SK-N-SH treated with all-trans-retinoic acid at 6 μM for 48 hours (cell line): ENCODE data around the gene CACNA1D.

Source experiments
- ZFP30 ChIP-seq: fragments of 450-650 bp; formaldehyde crosslinking; IDR thresholded peaks from 2 replicates; pipeline ENCODE4 v1.5.0; 2022; ENCODE audit warnings: mild to moderate bottlenecking, moderate library complexity
- TF ChIP-seq, protein P1 (sequence below): fragments of 250-450 bp; sonication (Bioruptor Pico); IDR thresholded peaks from 2 replicates; pipeline ENCODE4 v1.5.1; 2021; ENCODE audit warnings: mild to moderate bottlenecking, moderate library complexity

DNA sequence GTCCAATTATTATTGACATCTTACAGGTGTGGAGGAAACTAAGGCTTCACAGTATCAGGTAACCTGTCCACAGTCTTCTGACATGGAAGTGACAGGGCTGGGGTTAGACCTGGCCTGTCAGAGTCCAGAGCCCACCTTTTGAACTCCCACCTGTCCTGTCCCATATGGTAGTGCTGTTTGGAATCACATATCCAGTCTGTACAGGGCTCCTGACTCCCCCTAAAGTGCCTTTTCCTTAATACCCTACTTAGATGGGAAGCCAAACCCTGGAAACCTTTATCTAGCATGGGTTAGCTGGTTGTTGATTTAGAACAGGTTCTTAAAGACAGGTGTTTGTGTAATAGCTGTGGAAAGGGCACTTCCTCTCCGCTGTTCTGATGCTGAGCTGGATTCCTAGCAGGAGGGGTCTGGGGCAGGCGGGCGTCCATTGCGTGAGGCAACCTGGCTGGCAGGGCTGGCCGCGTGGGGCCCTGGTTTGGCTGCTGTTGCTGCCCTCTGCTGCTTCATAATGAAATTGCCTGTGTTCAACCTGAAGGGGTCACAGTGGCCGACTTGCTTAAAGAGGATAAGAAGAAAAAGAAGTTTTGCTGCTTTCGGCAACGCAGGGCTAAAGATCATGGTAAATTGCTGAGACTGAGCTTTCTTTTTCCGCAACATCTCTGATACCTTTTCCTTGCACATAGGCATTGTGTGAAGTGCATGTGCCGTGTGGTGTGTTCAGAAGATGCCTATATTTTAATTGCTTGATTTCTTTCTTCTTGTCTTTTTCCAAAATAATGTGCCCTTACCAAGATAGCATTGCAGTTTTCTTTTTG is 215.7 kb downstream of the CACNA1D start:
- TF ChIP-seq, protein P1, sequence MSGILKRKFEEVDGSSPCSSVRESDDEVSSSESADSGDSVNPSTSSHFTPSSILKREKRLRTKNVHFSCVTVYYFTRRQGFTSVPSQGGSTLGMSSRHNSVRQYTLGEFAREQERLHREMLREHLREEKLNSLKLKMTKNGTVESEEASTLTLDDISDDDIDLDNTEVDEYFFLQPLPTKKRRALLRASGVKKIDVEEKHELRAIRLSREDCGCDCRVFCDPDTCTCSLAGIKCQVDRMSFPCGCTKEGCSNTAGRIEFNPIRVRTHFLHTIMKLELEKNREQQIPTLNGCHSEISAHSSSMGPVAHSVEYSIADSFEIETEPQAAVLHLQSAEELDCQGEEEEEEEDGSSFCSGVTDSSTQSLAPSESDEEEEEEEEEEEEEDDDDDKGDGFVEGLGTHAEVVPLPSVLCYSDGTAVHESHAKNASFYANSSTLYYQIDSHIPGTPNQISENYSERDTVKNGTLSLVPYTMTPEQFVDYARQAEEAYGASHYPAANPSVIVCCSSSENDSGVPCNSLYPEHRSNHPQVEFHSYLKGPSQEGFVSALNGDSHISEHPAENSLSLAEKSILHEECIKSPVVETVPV (CRISPR knock-in tag) = no peak
- TF ChIP-seq ZFP30 (CRISPR knock-in tag) = no peak
